LoVo (cell line): ENCODE results near the gene DNAJC5.
"Not testable (repeated sequence)": the region's sequence is repeated elsewhere in the genome, so short reads cannot be mapped to it uniquely, and the experiment has no call there.

Experiments used
- DNase-seq: peaks from one replicate; pipeline ENCODE4 v3.0.0-alpha.2; 2016; ENCODE audit warnings: low spot score

The DNAJC5 gene

GRCh38 chr20:63894358-63895201 is at the start of gene DNAJC5:
Gene DNAJC5 (plus strand): TSS chr20:63895126. CDS start chr20:63928346, 33,220 bp downstream.
- peak; percentile 96 for DNase-seq

DNA sequence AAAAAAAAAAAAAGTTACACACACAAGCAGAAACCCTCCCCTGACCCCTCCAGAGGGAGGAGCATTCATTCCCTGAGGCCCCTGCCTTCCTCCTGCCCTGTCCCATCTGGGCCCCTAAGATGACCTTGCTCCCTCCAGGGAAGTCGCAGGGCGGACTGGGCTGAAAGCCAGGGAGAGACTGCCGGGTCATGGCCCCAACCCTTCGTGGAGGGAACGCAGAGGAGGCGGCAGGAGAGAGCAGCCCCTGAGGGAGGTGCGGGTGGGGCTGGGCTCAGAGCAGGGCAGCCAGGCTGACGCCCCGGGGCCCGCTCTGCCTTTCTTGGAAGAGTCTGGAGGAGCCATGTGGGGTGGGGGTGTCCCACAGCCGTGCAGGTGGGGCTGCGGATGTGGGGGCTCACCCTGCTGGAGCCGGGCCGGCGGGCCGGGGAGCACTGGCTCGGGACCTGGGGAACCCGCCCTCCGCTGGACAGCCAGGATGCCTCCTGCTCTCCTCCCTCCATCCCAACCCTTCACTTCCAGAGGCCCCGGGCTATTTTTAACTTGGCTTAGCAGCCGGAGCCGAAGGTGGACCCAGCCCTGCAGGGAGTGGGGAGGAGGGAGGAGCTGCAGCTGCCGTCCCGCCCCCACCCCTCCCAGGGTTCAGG is 48.7 kb upstream of the DNAJC5 start:
- no peak for DNase-seq

DNA sequence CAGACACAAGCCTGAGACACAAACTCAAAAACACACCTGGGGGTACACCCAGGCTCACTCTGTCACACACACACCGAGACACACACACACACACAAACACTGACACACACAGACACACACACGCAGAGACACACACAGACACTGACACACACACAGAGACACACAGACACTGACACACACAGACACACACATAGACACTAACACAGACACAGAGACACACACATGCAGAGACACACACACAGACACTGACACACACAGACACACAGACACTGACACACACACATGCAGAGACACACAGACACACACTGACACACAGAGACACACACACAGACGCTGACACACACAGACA is 48.1 kb upstream of the DNAJC5 start:
- no peak for DNase-seq

DNA sequence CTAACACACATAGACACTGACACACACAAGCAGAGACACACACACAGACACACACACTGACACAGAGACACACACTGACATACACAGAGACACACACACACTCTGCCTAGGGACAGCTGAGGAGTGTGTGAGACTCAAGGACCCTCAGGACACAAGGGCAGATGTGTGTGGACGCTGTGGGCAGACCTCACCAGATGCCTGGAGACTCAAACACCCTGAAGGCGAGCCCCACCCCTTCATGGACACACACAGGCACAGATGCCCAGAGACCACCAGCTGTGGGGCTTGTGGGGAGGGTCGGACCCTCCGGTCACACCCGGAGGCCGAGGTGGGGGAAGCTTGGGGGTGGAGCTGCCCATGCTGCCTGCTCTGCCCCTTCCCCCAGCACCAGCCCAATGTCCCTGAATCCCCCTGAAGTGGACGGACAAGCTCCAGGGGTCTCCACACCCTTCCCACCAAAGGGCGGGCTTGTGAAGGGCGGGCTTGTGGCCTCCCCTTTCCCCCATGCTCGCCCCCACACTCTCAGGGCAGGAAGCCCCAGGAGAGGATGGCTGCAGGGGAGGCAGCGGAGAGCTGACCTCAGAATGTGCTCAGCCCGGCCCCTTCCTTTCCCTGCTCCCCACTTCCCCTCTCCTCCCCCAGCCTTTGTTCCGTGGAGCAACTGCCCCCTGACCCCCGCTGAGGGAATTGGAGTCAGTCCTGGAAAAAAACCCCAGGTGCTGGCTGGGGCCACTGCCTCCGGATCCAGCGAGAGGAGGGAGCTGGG is 47.5 kb upstream of the DNAJC5 start:
- DNase-seq: no peak

DNA sequence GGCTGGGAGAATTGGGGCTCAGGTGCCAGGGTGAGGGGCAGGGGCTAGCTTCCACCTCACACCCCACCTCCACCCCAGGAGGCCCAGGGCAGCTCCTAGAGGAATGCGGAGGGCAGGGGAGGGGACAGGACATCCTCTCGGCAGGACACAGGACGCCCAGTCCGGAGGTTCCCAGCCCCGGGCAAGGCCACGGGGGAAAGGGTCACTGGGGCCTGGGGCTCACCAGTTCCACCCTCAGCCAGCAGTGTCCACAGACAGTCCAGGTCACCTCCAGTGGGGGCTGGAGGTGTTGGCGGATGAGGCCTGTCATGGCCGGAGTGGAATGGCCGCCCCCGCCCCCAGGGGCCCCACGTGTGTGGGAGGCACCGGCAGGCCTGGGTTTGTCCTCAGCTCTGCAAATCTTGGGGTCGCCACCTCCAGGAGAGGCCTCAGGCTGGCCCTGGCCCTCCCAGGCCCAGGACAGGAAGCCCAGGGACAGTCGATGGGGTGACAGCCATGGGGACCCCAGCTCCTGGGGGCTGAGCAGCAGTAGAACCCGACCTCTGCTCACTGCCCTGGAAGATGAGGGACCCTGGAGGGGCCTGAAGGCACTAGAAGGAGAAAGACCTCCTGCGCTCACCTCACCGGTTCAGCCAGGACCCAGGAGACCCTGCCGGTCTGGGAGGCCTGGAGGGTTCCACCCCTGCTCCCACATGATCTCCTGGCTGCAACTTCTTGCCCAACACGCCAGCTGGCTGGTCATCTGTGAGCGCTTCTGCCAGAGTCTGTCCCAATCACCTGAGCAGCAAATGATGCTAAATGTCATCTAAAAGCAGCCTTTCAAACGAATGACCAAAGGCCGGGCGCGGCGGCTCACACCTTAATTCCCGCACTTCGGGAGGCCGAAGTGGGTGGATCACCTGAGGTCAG is 46.7 kb upstream of the DNAJC5 start:
- DNase-seq: no peak

GRCh38 chr20:63850689-63851547 is 44.0 kb upstream of the DNAJC5 start:
- DNase-seq: no peak

GRCh38 chr20:63851548-63851943 is 43.4 kb upstream of the DNAJC5 start:
- DNase-seq: not testable (repeated sequence)

DNA sequence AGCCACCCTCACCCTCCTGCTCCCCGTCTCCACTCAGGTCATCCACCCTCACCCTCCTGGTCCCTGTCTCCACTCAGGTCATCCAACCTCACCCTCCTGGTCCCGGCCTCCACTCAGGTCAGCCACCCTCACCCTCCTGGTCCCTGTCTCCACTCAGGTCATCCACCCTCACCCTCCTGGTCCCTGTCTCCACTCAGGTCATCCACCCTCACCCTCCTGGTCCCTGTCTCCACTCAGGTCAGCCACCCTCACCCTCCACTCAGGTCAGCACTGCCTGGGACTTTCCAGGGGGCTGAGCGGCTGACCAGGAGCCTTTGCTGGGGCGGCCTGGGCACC is 41.2 kb upstream of the DNAJC5 start:
- not testable (repeated sequence) for DNase-seq

DNA sequence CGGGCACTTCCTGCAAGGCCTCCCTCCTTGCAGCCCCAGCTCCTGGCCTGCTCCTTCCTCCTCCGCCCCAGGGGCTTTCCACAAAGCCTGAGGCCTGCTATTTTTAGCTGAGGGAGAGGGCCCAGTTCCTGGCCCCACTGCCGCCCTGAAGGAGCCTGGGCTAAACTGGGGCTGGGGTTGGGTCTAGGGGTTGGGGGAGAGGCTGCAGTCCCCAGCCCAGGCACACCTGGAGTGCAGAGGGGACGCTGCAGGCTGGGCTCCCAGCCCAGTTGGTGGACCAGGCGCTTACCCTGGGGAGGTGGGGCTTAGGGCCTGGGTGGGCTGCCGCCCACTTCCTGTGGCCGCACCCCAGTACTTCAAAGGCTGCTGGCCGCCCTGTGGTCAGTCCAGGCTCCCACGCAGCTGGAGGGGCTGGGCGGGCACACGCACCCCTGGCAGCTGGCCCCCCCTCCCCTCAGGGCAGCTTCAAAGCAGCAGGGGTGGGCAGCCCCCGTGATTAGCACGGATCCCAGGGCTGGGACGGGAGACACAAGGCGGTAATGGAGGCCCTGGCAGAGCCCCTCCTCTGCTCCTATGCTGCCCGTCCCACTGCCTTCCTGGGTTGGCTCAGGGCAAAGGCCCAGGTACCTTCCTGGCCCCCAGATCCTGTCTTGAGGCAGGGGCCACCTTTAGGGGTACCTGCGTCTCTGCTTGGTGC is 40.7 kb upstream of the DNAJC5 start:
- no peak for DNase-seq

DNA sequence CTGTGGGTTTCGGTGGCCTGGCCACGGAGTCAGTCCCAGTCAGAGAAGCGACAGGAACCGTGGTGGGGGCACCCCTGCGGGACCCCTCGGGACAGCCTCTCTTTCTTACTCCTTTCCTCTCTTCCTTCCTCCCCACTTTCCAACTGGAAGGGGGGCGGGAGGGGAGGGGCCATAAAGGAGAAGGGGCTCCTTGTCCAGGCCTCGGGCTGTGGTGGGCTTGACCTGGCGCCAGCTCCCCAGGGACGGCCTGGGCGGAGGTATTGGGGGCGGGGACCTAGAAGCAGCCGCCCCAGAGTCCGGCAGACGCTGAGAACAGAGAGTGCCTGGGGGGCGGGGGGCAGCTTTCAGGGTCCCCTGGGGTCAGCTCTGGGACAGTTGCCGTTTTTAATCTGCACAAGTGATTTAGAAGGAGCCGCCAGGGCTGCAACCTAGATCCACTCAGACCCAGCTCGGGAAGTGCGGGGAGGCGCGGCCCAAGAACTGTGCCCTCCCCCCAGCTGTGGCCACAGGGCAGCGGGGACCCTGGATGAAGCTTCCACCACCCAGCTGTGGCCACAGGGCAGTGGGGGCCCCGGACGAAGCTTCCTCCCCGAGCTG is 40.1 kb upstream of the DNAJC5 start:
- DNase-seq: no peak

DNA sequence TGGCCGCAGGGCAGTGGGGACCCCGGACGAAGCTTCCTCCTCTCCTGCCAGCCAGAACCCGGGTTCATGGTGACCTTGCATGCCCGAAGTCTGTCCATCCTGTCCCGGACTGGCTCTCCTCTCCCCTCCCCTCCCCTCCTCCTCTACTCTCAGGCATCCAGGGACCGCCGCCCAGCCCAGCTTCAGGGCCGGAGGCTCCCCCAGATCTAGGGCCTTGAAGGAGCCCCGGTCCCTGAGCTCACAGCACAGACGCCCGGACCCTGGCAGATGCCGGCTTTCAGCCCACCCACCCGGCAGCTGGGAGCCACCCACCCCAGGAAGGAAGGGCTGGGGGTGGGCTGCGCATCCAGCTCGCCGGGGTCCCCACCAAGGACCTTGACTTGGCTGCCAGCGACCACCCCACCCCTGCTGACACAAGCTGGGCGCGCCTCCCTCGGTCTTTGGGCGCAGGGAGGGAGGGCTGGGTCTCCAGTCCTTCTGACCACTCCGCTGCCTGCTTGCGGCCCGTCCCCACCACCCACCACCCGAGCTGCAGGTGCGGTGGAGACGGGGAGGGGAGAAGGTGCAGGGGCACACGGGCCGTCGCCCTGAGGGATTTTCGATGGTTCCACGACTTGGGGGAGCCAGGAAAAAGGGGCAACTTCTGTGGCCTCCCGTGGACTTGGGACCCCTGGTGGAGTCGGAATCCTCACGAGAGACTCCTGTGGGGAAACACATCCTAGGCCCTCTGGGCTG is 39.4 kb upstream of the DNAJC5 start:
- no peak for DNase-seq

DNA sequence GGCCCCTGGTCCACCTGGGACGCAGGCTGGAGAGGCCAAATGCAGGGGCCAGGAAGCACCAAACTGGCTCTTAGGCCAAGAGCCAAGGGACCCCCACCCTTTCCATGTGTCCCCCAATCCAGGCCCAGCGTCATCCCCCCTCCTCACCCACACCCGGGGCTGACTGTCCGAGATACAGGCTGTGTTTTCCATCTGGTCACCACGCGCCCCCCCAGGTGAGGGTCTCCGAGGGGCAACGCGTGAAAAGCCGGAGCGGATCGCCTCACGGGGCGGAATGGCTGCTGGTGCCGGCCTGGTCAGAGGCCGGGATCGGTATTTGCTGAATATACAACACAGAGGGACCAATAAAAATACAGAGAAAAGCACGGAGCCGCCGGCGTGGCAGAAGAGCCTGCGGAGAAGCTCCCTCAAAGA is 38.8 kb upstream of the DNAJC5 start:
- DNase-seq: no peak

DNA sequence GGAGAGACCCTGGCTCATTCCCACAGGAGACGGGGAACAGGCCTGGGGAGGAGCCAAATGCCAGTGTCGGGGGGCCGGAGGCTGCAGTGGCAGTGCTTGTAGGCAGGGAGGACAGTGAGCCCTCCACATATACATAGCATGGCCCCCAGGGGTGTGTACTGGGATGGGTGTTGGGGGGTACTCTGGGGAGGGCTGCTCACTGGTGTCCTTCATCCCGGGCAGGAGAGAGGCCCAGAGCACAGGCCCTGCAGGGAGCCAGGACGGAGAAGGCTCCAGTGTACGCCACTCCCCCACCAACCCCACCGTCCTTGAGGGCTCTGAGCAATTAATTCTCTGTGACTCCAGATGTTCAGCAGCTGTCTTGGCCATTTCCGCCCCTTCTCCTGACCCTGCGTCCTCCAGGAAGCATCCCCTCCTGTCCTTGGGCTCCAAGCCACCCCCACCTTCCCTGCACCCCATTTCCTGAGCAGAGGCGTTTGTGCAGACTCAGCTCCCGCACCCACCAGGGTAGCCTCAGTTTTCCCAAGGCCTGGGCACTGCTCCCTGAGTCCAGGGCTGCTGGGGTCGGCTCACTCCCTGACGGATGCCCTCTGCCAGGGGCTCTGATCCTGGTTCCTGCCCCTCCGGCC is 37.0 kb upstream of the DNAJC5 start:
- DNase-seq: no peak

- no peak for DNase-seq
Measured at GRCh38 chr20:63858393-63859165, 36.3 kb upstream of the DNAJC5 start.

DNA sequence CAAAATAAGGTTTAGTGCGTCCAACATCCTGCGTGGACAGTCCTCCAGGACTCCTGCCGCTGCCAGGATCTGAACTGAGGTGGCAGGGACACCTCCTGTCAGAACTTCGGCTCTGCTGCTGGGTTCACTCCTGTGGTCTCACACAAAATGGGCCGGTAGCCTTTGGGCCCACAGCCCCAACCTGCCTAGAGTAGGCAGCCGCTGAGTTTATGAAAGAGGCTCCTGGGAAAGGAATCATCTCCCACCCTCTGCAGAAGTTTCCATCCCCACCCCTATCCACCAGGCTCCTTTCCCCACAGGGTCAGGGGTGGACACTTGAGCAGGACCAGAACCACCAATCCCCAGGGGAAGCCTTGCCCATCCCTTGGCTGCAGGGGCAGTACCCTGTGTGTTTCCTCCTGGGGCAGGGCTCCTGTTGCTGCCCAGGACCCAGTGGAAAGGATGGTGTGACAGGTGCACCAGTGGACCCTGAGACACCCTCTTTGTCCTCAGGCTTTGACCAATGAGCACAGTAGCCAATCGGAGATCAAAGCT is 35.7 kb upstream of the DNAJC5 start:
- DNase-seq: no peak

GRCh38 chr20:63860325-63861051 is 34.4 kb upstream of the DNAJC5 start:
- DNase-seq: no peak

DNA sequence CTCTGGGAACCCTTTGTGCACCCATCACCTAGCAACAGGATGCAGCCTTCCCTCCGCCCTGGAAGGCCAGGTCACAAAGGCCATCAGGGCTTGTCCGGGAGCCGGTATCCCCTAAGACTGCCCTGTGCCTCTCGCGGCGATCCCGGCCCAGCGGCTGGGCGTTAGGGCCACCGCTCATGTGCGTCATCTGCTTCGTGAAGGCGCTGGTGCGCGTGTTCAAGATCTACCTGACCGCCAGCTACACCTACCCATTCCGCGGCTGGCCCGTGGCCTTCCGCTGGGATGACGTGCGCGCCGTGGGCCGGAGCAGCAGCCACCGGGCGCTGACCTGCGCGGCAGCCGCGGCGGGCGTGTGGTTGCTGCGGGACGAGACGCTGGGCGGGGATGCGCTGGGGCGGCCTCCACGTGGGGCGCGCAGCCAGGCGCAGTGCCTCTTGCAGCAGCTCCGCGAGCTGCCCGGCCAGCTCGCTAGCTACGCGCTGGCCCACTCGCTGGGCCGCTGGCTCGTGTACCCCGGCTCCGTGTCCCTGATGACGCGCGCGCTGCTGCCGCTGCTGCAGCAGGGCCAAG is 33.5 kb upstream of the DNAJC5 start, which contains the start of gene ABHD16B:
TSS of gene ABHD16B (plus strand) at position 134 of the 570 bp plus-strand sequence. CDS start at position 177, 43 bp downstream.
- no peak for DNase-seq
